ENCODE data around the gene GABRR3. TPM values are rescaled to one million over a fixed set of nuclear protein-coding genes. Genes with fewer than 3 reads are reported as not detected.

The GABRR3 gene
- total RNA-seq, 1 donor from 2014 or later = not detected

GRCh38 chr3:97991293-97991682 lies 43.8 kb downstream of the GABRR3 start:
- Histone ChIP-seq H3K36me3 (no peaks in the 10 kb centered on the region), H3K4me3 (no peak overlapping the region), H3K27ac (replicated peaks) (no peak overlapping the region), H3K27me3 (ENCODE audit: low read depth) (no peaks in the 10 kb centered on the region), H3K9me3 (replicated peaks) (no peaks in the 10 kb centered on the region), H3K4me1 (no peaks in the 10 kb centered on the region)
- intact Hi-C loops (cut with micrococcal nuclease) = no loop called here
- DNase-seq = no peak
- TF ChIP-seq, protein P1, sequence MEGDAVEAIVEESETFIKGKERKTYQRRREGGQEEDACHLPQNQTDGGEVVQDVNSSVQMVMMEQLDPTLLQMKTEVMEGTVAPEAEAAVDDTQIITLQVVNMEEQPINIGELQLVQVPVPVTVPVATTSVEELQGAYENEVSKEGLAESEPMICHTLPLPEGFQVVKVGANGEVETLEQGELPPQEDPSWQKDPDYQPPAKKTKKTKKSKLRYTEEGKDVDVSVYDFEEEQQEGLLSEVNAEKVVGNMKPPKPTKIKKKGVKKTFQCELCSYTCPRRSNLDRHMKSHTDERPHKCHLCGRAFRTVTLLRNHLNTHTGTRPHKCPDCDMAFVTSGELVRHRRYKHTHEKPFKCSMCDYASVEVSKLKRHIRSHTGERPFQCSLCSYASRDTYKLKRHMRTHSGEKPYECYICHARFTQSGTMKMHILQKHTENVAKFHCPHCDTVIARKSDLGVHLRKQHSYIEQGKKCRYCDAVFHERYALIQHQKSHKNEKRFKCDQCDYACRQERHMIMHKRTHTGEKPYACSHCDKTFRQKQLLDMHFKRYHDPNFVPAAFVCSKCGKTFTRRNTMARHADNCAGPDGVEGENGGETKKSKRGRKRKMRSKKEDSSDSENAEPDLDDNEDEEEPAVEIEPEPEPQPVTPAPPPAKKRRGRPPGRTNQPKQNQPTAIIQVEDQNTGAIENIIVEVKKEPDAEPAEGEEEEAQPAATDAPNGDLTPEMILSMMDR (IDR thresholded peaks at IDR 0.05; ENCODE audit: borderline replicate concordance) = no peak

DNA sequence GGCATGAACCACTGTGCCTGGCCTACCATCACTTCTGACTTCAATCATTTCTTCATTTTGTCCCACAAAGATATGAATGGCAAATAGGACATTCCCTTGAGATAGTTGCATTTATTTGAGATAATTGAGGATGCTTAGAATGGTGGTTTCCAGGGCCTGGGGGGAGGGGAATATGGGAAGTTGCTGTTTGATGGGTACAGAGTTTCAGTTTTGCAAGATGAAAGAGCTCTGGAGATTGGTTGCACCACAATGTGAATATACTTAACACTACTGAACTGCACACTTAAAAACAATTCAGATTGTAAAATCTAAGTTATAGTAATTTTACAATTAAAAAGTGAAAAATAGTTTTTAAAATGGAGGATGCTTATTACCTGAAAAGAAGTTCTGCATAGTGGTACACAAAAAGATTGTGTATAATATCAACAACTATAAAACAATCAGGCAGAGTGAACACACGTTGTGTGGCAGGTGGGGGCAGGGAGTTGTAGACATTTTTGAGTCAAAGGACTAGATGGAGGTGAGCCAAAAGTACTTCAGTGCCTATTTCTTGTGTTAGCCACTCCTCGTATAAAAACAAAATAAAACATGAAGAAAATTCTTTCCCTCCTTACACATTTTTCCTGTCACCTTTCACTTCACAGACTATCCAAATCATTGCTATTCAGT lies 44.4 kb downstream of the GABRR3 start:
- no peaks in the 10 kb centered on the region for H3K9me3 ChIP-seq (replicated peaks)
- TF ChIP-seq, protein P1 (IDR thresholded peaks at IDR 0.05; ENCODE audit: borderline replicate concordance) = no peak
- no peak overlapping the region for H3K4me3 ChIP-seq
- no peak for DNase-seq
- H3K4me1 ChIP-seq = no peaks in the 10 kb centered on the region
- H3K27ac ChIP-seq (replicated peaks) = no peak overlapping the region
- H3K27me3 ChIP-seq (ENCODE audit: low read depth) = no peaks in the 10 kb centered on the region
- intact Hi-C loops (cut with micrococcal nuclease) = no loop called here
- no peaks in the 10 kb centered on the region for H3K36me3 ChIP-seq

DNA sequence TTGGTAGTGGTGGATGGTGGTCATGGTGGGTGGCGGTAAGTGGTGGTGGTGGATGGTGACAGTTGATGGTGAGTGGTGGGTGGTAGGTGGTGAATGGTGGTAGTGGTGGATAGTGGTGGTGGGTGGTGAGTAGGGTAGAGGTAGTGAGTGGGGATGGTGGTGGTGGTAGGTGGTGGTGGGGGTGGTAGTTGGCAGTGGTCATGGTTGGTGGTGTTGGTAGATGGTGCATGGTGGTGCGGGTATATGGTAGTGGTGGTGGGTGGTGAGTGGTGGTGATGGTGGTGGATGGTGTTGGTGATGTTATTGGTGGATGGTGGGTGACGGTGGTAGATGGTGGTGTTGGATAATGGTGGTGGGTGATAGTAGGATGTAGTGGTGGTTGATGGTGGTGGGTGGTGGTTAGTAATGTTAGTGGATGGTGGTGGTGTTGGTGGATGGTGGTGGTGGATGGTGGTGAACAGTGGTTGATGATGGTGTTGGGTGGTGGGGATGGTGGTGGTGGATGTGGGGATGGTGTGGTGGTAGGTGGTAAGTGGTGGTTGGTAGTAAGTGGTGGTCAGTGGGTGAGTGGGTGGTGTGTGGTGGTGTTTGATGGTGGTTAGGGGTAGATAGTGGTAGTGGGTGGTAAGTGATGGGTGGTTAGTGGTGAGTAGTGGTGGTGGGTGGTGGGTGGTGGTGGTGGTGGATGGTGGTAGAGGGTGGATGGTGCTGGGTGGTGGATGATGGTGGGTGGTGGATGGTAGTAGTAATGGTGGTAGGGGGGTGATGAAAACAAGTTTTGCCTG lies 46.1 kb downstream of the GABRR3 start:
- TF ChIP-seq, protein P1 (IDR thresholded peaks at IDR 0.05; ENCODE audit: borderline replicate concordance) = no peak
- Histone ChIP-seq H3K27me3 (ENCODE audit: low read depth) (no peaks in the 10 kb centered on the region), H3K4me1 (no peaks in the 10 kb centered on the region), H3K4me3 (no peak overlapping the region), H3K36me3 (no peaks in the 10 kb centered on the region), H3K27ac (replicated peaks) (no peak overlapping the region), H3K9me3 (replicated peaks) (no peaks in the 10 kb centered on the region)
- intact Hi-C loops (cut with micrococcal nuclease) = no loop called here
- no peak for DNase-seq

DNA sequence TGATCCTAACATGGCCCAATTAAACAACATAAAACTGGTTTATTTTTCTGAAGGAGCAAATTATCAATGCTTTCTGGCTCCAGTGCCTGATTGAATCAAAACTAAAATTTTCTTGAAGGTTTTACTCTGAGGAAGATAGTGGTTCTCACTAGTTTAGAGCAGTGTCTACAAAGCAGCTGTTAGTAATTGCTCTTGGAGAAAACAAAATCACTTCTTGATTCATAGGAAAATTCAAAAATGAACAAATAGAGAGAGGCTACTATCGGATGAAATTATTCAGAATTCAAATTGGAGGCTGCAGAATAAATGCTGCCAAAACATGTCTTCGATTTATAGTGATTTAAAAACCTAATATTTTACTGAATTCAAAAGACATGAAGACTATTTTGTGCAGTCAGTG lies 47.8 kb downstream of the GABRR3 start:
- Histone ChIP-seq H3K9me3 (replicated peaks) (no peaks in the 10 kb centered on the region), H3K4me3 (no peak overlapping the region), H3K27ac (replicated peaks) (no peak overlapping the region), H3K4me1 (peaks cover 8% of the 10 kb centered on the region), H3K27me3 (ENCODE audit: low read depth) (no peaks in the 10 kb centered on the region), H3K36me3 (no peaks in the 10 kb centered on the region)
- DNase-seq = no peak
- TF ChIP-seq, protein P1 (IDR thresholded peaks at IDR 0.05; ENCODE audit: borderline replicate concordance) = no peak
- intact Hi-C loops (cut with micrococcal nuclease) = no loop called here

- Histone ChIP-seq H3K27ac (replicated peaks) (no peak overlapping the region), H3K36me3 (no peaks in the 10 kb centered on the region), H3K9me3 (replicated peaks) (no peaks in the 10 kb centered on the region), H3K4me3 (no peak overlapping the region), H3K4me1 (peaks cover 18% of the 10 kb centered on the region), H3K27me3 (ENCODE audit: low read depth) (no peaks in the 10 kb centered on the region)
- intact Hi-C loops (cut with micrococcal nuclease) = no loop called here
- TF ChIP-seq, protein P1 (IDR thresholded peaks at IDR 0.05; ENCODE audit: borderline replicate concordance) = no peak
- DNase-seq = no peak
These were observed 51.1 kb downstream of the GABRR3 start for GRCh38 chr3:97983933-97984491.

Data from left ventricle myocardium inferior (tissue), 1 donor.